HCT116 (cell line): Measurements from ENCODE around the gene SPATA31D3. TPM values are rescaled to one million over a fixed set of nuclear protein-coding genes. Genes with fewer than 3 reads are reported as not detected.

Experiments
- ATAC-seq: fragments of 200-7000 bp; cut with Tn5 transposase; 2 replicates; pipeline ENCODE4 v1.9.1; 2020; ENCODE audit warnings: mild to moderate bottlenecking, moderate library complexity
- BruUV-seq: library from RNA; stranded (reverse); fragments of 400-500 nt; replicated peaks from 2 replicates; lab custom pipeline; 2021; lab: Mats Ljungman, UMichigan
- CTCF ChIA-PET: fragments of 300-600 bp; sonication (Branson Sonifier 250); formaldehyde crosslinking; loops from one replicate; lab custom pipeline; 2021; ENCODE audit warnings: antibody characterized with exemption; lab: Charles Lee
- POLR2A ChIA-PET: fragments of 300-600, 350-600 bp; sonication (Branson Sonifier 250); formaldehyde crosslinking; loops from one replicate; lab custom pipeline; 2021; ENCODE audit warnings: antibody characterized with exemption; lab: Charles Lee
- RAD21 ChIA-PET, 2 experiments: fragments of 300-600 bp; sonication (Branson Sonifier 250); formaldehyde crosslinking; loops; one replicate each; lab custom pipeline; 2023; ENCODE audit warnings: low total read pairs in 2 of 2; ENCODE audit not compliant: uncharacterized antibody in 2 of 2, unreplicated experiment in 2 of 2, low non-redundant PET in 1 of 2; lab: Charles Lee
- DNase-seq: peaks from one replicate; pipeline ENCODE4 v3.0.0-alpha.2; 2010; ENCODE audit warnings: low read depth, low spot score
- H2AFZ ChIP-seq: fragments of 200-600 bp; shearing (Covaris generic), sonication (generic); 2 replicates; pipeline ENCODE4 v1.6.1; 2017; ENCODE audit warnings: low read depth, mixed run types, mixed read lengths, antibody characterized with exemption, low read length; ENCODE audit not compliant: poor library complexity, severe bottlenecking
- H3K27ac ChIP-seq: 2 replicates; pipeline ENCODE4 v1.5.1; 2012; ENCODE audit warnings: low read depth, low read length
- H3K27me3 ChIP-seq: fragments of 200-600 bp; sonication (generic); 2 replicates; pipeline ENCODE4 v1.6.1; 2016; ENCODE audit warnings: mixed run types, low read length, mixed read lengths; ENCODE audit not compliant: insufficient read depth
- H3K36me3 ChIP-seq, 2 experiments: fragments of 200-500 bp in 1 of 2; fragments of 200-600 bp in 1 of 2; sonication (Bioruptor generic) in 1 of 2; sonication (generic) in 1 of 2; 2 replicates each; pipeline versions ENCODE4 v1.5.1 to v1.6.1; 2014 to 2016; ENCODE audit warnings: low read length in 2 of 2, inconsistent platforms in 1 of 2, mixed read lengths in 1 of 2, mixed run types in 1 of 2; ENCODE audit not compliant: insufficient read depth in 2 of 2, control insufficient read depth in 1 of 2
- H3K4me1 ChIP-seq, 2 experiments: fragments of 200-600 bp in 1 of 2; sonication (generic) in 1 of 2; 2 replicates each; pipeline versions ENCODE4 v1.5.1 to v1.6.1; 2012 to 2017; ENCODE audit warnings: low read length in 2 of 2, inconsistent platforms in 1 of 2, mild to moderate bottlenecking in 1 of 2, mixed read lengths in 1 of 2, mixed run types in 1 of 2, moderate library complexity in 1 of 2; ENCODE audit not compliant: insufficient read depth in 2 of 2, control insufficient read depth in 1 of 2
- H3K4me2 ChIP-seq: fragments of 200-600 bp; sonication (generic); 2 replicates; pipeline ENCODE4 v1.6.1; 2017; ENCODE audit warnings: mixed run types, low read length, mixed read lengths
- H3K4me3 ChIP-seq, 2 experiments: fragments of 200-600 bp in 1 of 2; sonication (generic) in 1 of 2; replicated peaks in 1 of 2; 2 replicates each; pipeline ENCODE4 v1.5.1; 2011 to 2016; ENCODE audit warnings: low read length in 2 of 2, control low read depth in 1 of 2, low read depth in 1 of 2, mild to moderate bottlenecking in 1 of 2, mixed read lengths in 1 of 2, mixed run types in 1 of 2
- H3K79me2 ChIP-seq: fragments of 200-600 bp; sonication (generic); 2 replicates; pipeline ENCODE4 v1.6.1; 2017; ENCODE audit warnings: mild to moderate bottlenecking, mixed run types, low read length, moderate library complexity, mixed read lengths; ENCODE audit not compliant: insufficient read depth
- H3K9ac ChIP-seq: fragments of 200-600 bp; sonication (generic); 2 replicates; pipeline ENCODE4 v1.6.1; 2016; ENCODE audit warnings: low read length, mixed read lengths
- H3K9me2 ChIP-seq: fragments of 200-600 bp; sonication (generic), shearing (Covaris generic); 2 replicates; pipeline ENCODE4 v1.6.1; 2017; ENCODE audit warnings: mixed run types, mild to moderate bottlenecking, moderate library complexity; ENCODE audit not compliant: insufficient read depth
- H3K9me3 ChIP-seq, 2 experiments: fragments of 200-500 bp in 1 of 2; fragments of 200-600 bp in 1 of 2; sonication (Bioruptor generic) in 1 of 2; sonication (generic) in 1 of 2; 2 replicates each; pipeline ENCODE4 v1.6.1; 2014 to 2017; ENCODE audit warnings: low read length in 2 of 2, mixed read lengths in 2 of 2, inconsistent platforms in 1 of 2, low read depth in 1 of 2, mild to moderate bottlenecking in 1 of 2, mixed run types in 1 of 2, moderate library complexity in 1 of 2; ENCODE audit not compliant: control insufficient read depth in 1 of 2, insufficient read depth in 1 of 2
- H4K20me1 ChIP-seq: fragments of 200-600 bp; sonication (generic), shearing (Covaris generic); 2 replicates; pipeline ENCODE4 v1.6.1; 2017; ENCODE audit warnings: mixed run types, mild to moderate bottlenecking, moderate library complexity; ENCODE audit not compliant: insufficient read depth
- ELF1 ChIP-seq: IDR thresholded peaks from 2 replicates; pipeline ENCODE4 v1.6.1; 2012; ENCODE audit warnings: low read depth, borderline replicate concordance
- YY1 ChIP-seq: IDR thresholded peaks from 2 replicates; pipeline ENCODE4 v1.6.1; 2011; ENCODE audit warnings: low read length, low read depth, moderate library complexity, mild to moderate bottlenecking; ENCODE audit not compliant: insufficient replicate concordance; ENCODE audit errors: extremely low read depth
- ZBTB33 ChIP-seq: IDR thresholded peaks from 2 replicates; pipeline ENCODE4 v1.6.1; 2011; ENCODE audit warnings: mild to moderate bottlenecking, low read length, moderate library complexity; ENCODE audit not compliant: insufficient replicate concordance; ENCODE audit errors: extremely low read depth
- ZFX ChIP-seq: fragments of 450-650 bp; IDR thresholded peaks from 2 replicates; pipeline ENCODE4 v1.6.1; 2017
- ZNF274 ChIP-seq: fragments of 200-500 bp; sonication (Bioruptor generic); IDR thresholded peaks from 2 replicates; pipeline ENCODE4 v1.6.1; 2014; ENCODE audit warnings: mild to moderate bottlenecking, low read depth, low read length, inconsistent platforms
- intact Hi-C: fragments of 100-400 bp; cut with micrococcal nuclease; formaldehyde crosslinking; loops from 2 replicates; pipeline ENCODE4 v1.10.0; 2022
- total RNA-seq: library from RNA; stranded (reverse); gene quantifications from one replicate; pipeline ENCODE4 v1.2.1, GENCODE V29; 2021; ENCODE audit not compliant: unreplicated experiment
- TF ChIP-seq, protein P1 (sequence below), 3 experiments: fragments of 200-600 bp in 1 of 3; sonication (generic) in 1 of 3; IDR thresholded peaks in 2 of 3; conservative IDR thresholded peaks in 1 of 3; 2 replicates each; pipeline ENCODE4 v1.5.1; 2012 to 2017; ENCODE audit warnings: low read depth in 2 of 3, low read length in 2 of 3, antibody characterized with exemption in 1 of 3, borderline replicate concordance in 1 of 3, control low read depth in 1 of 3, mild to moderate bottlenecking in 1 of 3, mixed read lengths in 1 of 3, mixed run types in 1 of 3, moderate library complexity in 1 of 3; ENCODE audit not compliant: insufficient read depth in 1 of 3

SPATA31D3 gene
- total RNA-seq, 1 experiment from 2014 or later = not detected

GRCh38 chr9:81980568-81980967, 37.3 kb downstream of the SPATA31D3 start:
- intact Hi-C loops = no loop called here
- Histone ChIP-seq H2AFZ (no peak overlapping the region), H3K36me3 (no peaks in the 10 kb centered on the region), H3K79me2 (no peaks in the 10 kb centered on the region), H3K9me2 (no peaks in the 10 kb centered on the region), H3K4me3 (no peak overlapping the region), H3K9me3 (no peaks in the 10 kb centered on the region), H3K27me3 (no peaks in the 10 kb centered on the region), H4K20me1 (no peaks in the 10 kb centered on the region), H3K9ac (no peak overlapping the region), H3K27ac (no peak overlapping the region), H3K4me2 (no peak overlapping the region), H3K4me1 (no peaks in the 10 kb centered on the region)
- CTCF ChIA-PET = no interaction called here
- RAD21 ChIA-PET = no interaction called here
- POLR2A ChIA-PET = no interaction called here
- TF ChIP-seq ZNF274 (no peak), ZBTB33 (no peak), ZFX (no peak), ELF1 (no peak), YY1 (no peak)
- TF ChIP-seq, protein P1, sequence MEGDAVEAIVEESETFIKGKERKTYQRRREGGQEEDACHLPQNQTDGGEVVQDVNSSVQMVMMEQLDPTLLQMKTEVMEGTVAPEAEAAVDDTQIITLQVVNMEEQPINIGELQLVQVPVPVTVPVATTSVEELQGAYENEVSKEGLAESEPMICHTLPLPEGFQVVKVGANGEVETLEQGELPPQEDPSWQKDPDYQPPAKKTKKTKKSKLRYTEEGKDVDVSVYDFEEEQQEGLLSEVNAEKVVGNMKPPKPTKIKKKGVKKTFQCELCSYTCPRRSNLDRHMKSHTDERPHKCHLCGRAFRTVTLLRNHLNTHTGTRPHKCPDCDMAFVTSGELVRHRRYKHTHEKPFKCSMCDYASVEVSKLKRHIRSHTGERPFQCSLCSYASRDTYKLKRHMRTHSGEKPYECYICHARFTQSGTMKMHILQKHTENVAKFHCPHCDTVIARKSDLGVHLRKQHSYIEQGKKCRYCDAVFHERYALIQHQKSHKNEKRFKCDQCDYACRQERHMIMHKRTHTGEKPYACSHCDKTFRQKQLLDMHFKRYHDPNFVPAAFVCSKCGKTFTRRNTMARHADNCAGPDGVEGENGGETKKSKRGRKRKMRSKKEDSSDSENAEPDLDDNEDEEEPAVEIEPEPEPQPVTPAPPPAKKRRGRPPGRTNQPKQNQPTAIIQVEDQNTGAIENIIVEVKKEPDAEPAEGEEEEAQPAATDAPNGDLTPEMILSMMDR (IDR thresholded peaks at IDR 0.05 in 2 of 3, conservative IDR thresholded peaks at IDR 0.05 in 1 of 3; ENCODE audit: borderline replicate concordance in 1 of 3, insufficient read depth in 1 of 3, low read depth in 2 of 3, low read length in 2 of 3) = no peak
- BruUV-seq = no TSS peak
- ATAC-seq = no peak
- no peak for DNase-seq
